Myocyte (in vitro differentiated cells): ENCODE data around the gene LRRN4. TPM values are rescaled to one million over a fixed set of nuclear protein-coding genes. Genes with fewer than 3 reads are reported as not detected.

ENCODE experiments used
- DNase-seq: peaks from one replicate; pipeline ENCODE4 v3.0.0-alpha.2; 2012; ENCODE audit warnings: low read depth
- polyA plus RNA-seq: library from polyadenylated mRNA; unstranded; fragments of >200 nt; gene quantifications from one replicate; pipeline ENCODE4 v1.2.1, GENCODE V29; 2012; ENCODE audit warnings: missing spikeins
- total RNA-seq: library from RNA; depleted of rRNA; stranded (reverse); fragments of >200 nt; gene quantifications from 2 replicates; pipeline ENCODE4 v1.2.3, GENCODE V29; 2014

Gene LRRN4
- total RNA-seq = not detected in 2 replicates
- not detected for polyA plus RNA-seq

- peak; percentile 36 for DNase-seq
Measured at GRCh38 chr20:6053776-6054688, at the start of gene LRRN4. Gene LRRN4, minus strand, starts transcription at chr20:6054060. Its CDS starts 1,261 bp downstream, at chr20:6052799.

- no peak for DNase-seq
Measured at GRCh38 chr20:6103301-6103700, 49.4 kb upstream of the LRRN4 start.

GRCh38 chr20:6101346-6101745 is 47.5 kb upstream of the LRRN4 start:
- DNase-seq = no peak

GRCh38 chr20:6100246-6100645 is 46.4 kb upstream of the LRRN4 start:
- no peak for DNase-seq

GRCh38 chr20:6099819-6100218 is 46.0 kb upstream of the LRRN4 start:
- DNase-seq = no peak

GRCh38 chr20:6095409-6095808 is 41.5 kb upstream of the LRRN4 start:
- DNase-seq = no peak

- DNase-seq = no peak
Measured at GRCh38 chr20:6094565-6094964, 40.7 kb upstream of the LRRN4 start.

- no peak for DNase-seq
Measured at GRCh38 chr20:6094063-6094462, 40.2 kb upstream of the LRRN4 start.

GRCh38 chr20:6091661-6092060 is 37.8 kb upstream of the LRRN4 start:
- no peak for DNase-seq

- DNase-seq = no peak
Measured at GRCh38 chr20:6086868-6087267, 33.0 kb upstream of the LRRN4 start.

- DNase-seq = no peak
Measured at GRCh38 chr20:6083926-6084325, 30.1 kb upstream of the LRRN4 start.

- peak; percentile 86 for DNase-seq
Measured at GRCh38 chr20:6081236-6081635, 27.4 kb upstream of the LRRN4 start.

GRCh38 chr20:6079016-6079415 is 25.2 kb upstream of the LRRN4 start:
- DNase-seq = no peak

- peak; percentile 98 for DNase-seq
Measured at GRCh38 chr20:6075428-6076219, 21.8 kb upstream of the LRRN4 start.

- DNase-seq = no peak
Measured at GRCh38 chr20:6074784-6075183, 20.9 kb upstream of the LRRN4 start.

GRCh38 chr20:6074145-6074561 is 20.3 kb upstream of the LRRN4 start:
- peak; percentile 71 for DNase-seq

GRCh38 chr20:6070829-6071695 is 17.2 kb upstream of the LRRN4 start:
- DNase-seq = no peak

- no peak for DNase-seq
Measured at GRCh38 chr20:6069669-6070068, 15.8 kb upstream of the LRRN4 start.

GRCh38 chr20:6067763-6068318 is 14.0 kb upstream of the LRRN4 start:
- no peak for DNase-seq

GRCh38 chr20:6066582-6066981 is 12.7 kb upstream of the LRRN4 start:
- DNase-seq = no peak

GRCh38 chr20:6061544-6061943 is 7.7 kb upstream of the LRRN4 start:
- no peak for DNase-seq
